K562 (cell line): Measurements from ENCODE around the gene LNX2.

Experiments used
- GTF2E2 ChIP-seq: fragments of 200-800 bp; sonication (Bioruptor generic); IDR thresholded peaks from 2 replicates; pipeline ENCODE4 v1.6.1; 2016; ENCODE audit warnings: missing genetic modification characterization, missing compliant biosample characterization
- HNRNPK ChIP-seq: fragments of 200-400 bp; formaldehyde crosslinking; IDR thresholded peaks from one replicate; pipeline ENCODE4 v1.6.1; 2018; ENCODE audit warnings: mild to moderate bottlenecking, low read depth, low read length; ENCODE audit not compliant: poor library complexity, severe bottlenecking
- L3MBTL2 ChIP-seq: fragments of 450-650 bp; IDR thresholded peaks from 2 replicates; pipeline ENCODE4 v1.6.1; 2016; ENCODE audit warnings: mild to moderate bottlenecking, moderate library complexity
- PCBP2 ChIP-seq: fragments of 200-400 bp; formaldehyde crosslinking; IDR thresholded peaks from 2 replicates; pipeline ENCODE4 v1.6.1; 2018; ENCODE audit warnings: low read length, low read depth, mild to moderate bottlenecking, moderate library complexity; ENCODE audit not compliant: poor library complexity, severe bottlenecking
- POLR2A ChIP-seq: fragments of 450-650 bp; conservative IDR thresholded peaks from 2 replicates; pipeline ENCODE4 v1.6.1; 2016
- TOE1 ChIP-seq, 2 experiments: fragments of 450-650 bp in 1 of 2; sonication (generic) in 1 of 2; formaldehyde crosslinking in 1 of 2; IDR thresholded peaks; 2 replicates each; pipeline versions ENCODE4 v1.7.1 to v1.8.0; 2016 to 2022; ENCODE audit warnings: borderline replicate concordance in 2 of 2, mild to moderate bottlenecking in 2 of 2, antibody characterized with exemption in 1 of 2, inconsistent platforms in 1 of 2, low read depth in 1 of 2, missing genetic modification reagents in 1 of 2, moderate library complexity in 1 of 2
- ZFP36 ChIP-seq: fragments of 150-350 bp; IDR thresholded peaks from 2 replicates; pipeline ENCODE4 v1.6.1; 2018; ENCODE audit warnings: low read length, low read depth; ENCODE audit not compliant: partially characterized antibody
- ZNF253 ChIP-seq: fragments of 250-450 bp; sonication (Bioruptor Pico); conservative IDR thresholded peaks from 2 replicates; pipeline ENCODE4 v1.6.1; 2021; ENCODE audit warnings: mild to moderate bottlenecking
- ZNF512 ChIP-seq: IDR thresholded peaks from 2 replicates; pipeline ENCODE4 v1.6.1; 2016; ENCODE audit warnings: missing genetic modification characterization, missing compliant biosample characterization
- TF ChIP-seq, protein P1 (sequence below): sonication (generic); formaldehyde crosslinking; IDR thresholded peaks from 2 replicates; pipeline ENCODE4 v1.8.1; 2023; ENCODE audit warnings: mild to moderate bottlenecking, missing genetic modification reagents

- TF ChIP-seq TOE1 (IDR thresholded peaks at IDR 0.05; ENCODE audit: borderline replicate concordance) (no peak), TOE1 (CRISPR knock-in tag; IDR thresholded peaks at IDR 0.05; ENCODE audit: borderline replicate concordance, low read depth) (no peak), ZNF512 (no peak), PCBP2 (no peak), L3MBTL2 (no peak), ZFP36 (no peak), GTF2E2 (tag) (no peak), ZNF253 (CRISPR knock-in tag) (no peak), POLR2A (no peak), HNRNPK (no peak)
- TF ChIP-seq, protein P1, sequence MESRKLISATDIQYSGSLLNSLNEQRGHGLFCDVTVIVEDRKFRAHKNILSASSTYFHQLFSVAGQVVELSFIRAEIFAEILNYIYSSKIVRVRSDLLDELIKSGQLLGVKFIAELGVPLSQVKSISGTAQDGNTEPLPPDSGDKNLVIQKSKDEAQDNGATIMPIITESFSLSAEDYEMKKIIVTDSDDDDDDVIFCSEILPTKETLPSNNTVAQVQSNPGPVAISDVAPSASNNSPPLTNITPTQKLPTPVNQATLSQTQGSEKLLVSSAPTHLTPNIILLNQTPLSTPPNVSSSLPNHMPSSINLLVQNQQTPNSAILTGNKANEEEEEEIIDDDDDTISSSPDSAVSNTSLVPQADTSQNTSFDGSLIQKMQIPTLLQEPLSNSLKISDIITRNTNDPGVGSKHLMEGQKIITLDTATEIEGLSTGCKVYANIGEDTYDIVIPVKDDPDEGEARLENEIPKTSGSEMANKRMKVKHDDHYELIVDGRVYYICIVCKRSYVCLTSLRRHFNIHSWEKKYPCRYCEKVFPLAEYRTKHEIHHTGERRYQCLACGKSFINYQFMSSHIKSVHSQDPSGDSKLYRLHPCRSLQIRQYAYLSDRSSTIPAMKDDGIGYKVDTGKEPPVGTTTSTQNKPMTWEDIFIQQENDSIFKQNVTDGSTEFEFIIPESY, result no peak
These were observed 122.6 kb downstream of the LNX2 start for GRCh38 chr13:27497563-27498230.
